Testis (tissue), 5 donors: ENCODE results near the gene SMIM13. TPM values are rescaled to one million over a fixed set of nuclear protein-coding genes. Genes with fewer than 3 reads are reported as not detected.
A peak's percentile ranks its signal among the peaks of the same experiment; 100 is the strongest.

Experiments used
- DNase-seq: peaks from one replicate; pipeline ENCODE4 v3.0.0-alpha.2; 2019
- H3K27ac ChIP-seq, 2 donors: fragments of 200-600 bp; sonication (generic); one replicate each; pipeline ENCODE4 v1.5.1; 2019
- H3K27me3 ChIP-seq: fragments of 200-600 bp; sonication (generic); one replicate; pipeline ENCODE4 v1.5.1; 2019
- H3K36me3 ChIP-seq: fragments of 200-600 bp; sonication (generic); one replicate; pipeline ENCODE4 v1.5.1; 2017; ENCODE audit warnings: low read depth; ENCODE audit errors: missing control alignments
- H3K4me1 ChIP-seq: fragments of 200-600 bp; sonication (generic); one replicate; pipeline ENCODE4 v1.5.1; 2019
- H3K4me3 ChIP-seq, 2 donors: fragments of 200-600 bp; sonication (generic); one replicate each; pipeline ENCODE4 v1.5.1; 2017 to 2019
- H3K9me3 ChIP-seq: fragments of 200-600 bp; sonication (generic); one replicate; pipeline ENCODE4 v1.5.1; 2017
- CTCF ChIP-seq, 3 experiments: fragments of 450-650 bp in 2 of 3; fragments of 200-600 bp in 1 of 3; sonication (generic) in 1 of 3; IDR thresholded peaks; one replicate each; pipeline ENCODE4 v1.5.1; 2016 to 2019; ENCODE audit warnings: antibody characterized with exemption in 3 of 3, mild to moderate bottlenecking in 2 of 3, moderate library complexity in 1 of 3
- POLR2A ChIP-seq: fragments of 450-650 bp; IDR thresholded peaks from one replicate; pipeline ENCODE4 v1.6.1; 2017; ENCODE audit warnings: antibody characterized with exemption, mild to moderate bottlenecking, moderate library complexity
- WGBS, 2 donors: methylation state at CpG; one replicate each; pipeline ENCODE4 v1.1.5; 2018; 5-methylcytosine and 5-hydroxymethylcytosine counted together
- intact Hi-C: fragments of 100-400 bp; cut with DNase I; formaldehyde crosslinking; loops from one replicate; pipeline ENCODE4 v1.15.1; 2023; ENCODE audit warnings: low total_unique reads
- long read RNA-seq, 2 donors: transcript quantifications; one replicate each; lab custom pipeline, GENCODE V29; 2026
- polyA plus RNA-seq: library from polyadenylated mRNA; stranded (reverse); fragments of 350-450 nt; fragmentation: Illumina TruSeq; extraction: RNeasy Lipid Tissue Mini Kit (QIAGEN cat#74804); gene quantifications from one replicate; pipeline ENCODE4 v1.2.3, GENCODE V29; 2014; ENCODE audit warnings: low read depth, low replicate concordance; ENCODE audit not compliant: insufficient read depth
- total RNA-seq, 2 donors: library from RNA; depleted of rRNA; stranded (reverse); fragments of >200 nt; gene quantifications; one replicate each; pipeline ENCODE4 v1.2.3, GENCODE V29; 2016

The SMIM13 gene
- total RNA-seq (10 to 100 TPM in 1 of 2 donors, 1 to 10 TPM in 1; 8.9 to 13.2 TPM), polyA plus RNA-seq (7.2 TPM)
- long read RNA-seq, donor 1, full-length matches to known transcripts = 9 of 9 reads
- long read RNA-seq, donor 1, partial matches to known transcripts = 0 of 9 reads
- long read RNA-seq, donor 1, other reads (novel, unspliced or antisense) = 0 of 9 reads
- long read RNA-seq, donor 2, full-length matches to known transcripts = 7 of 7 reads
- long read RNA-seq, donor 2, partial matches to known transcripts = 0 of 7 reads
- long read RNA-seq, donor 2, other reads (novel, unspliced or antisense) = 0 of 7 reads

GRCh38 chr6:11093626-11094410 lies at the start of gene SMIM13:
Gene SMIM13, plus strand, starts transcription at chr6:11093834. Its CDS starts 480 bp downstream, at chr6:11094314.
- Histone ChIP-seq H3K4me3 (peak within 1 kb of the TSS; percentile 79 to 95), H3K27me3 (no peaks in the 10 kb centered on the region), H3K27ac (peak within 1 kb of the TSS; percentile 94 to 98), H3K36me3 (no peaks in the 10 kb centered on the region), H3K4me1 (peaks cover 9% of the 10 kb centered on the region), H3K9me3 (no peaks in the 10 kb centered on the region)
- WGBS, 2 donors = 0% methylated on average over 10 to 24 of the region's 90 CpGs
- intact Hi-C loops = no loop called here
- TF ChIP-seq CTCF (IDR thresholded peaks at IDR 0.05) = peak; percentile 46 to 74 (median 66)
- TF ChIP-seq POLR2A = no peak
- DNase-seq = peak; percentile 99

- Histone ChIP-seq H3K36me3 (no peaks in the 10 kb centered on the region), H3K9me3 (no peaks in the 10 kb centered on the region), H3K4me1 (peaks cover 3% of the 10 kb centered on the region), H3K27ac (peak within 1 kb of the TSS; percentile 76 to 84), H3K27me3 (no peaks in the 10 kb centered on the region), H3K4me3 (peak within 1 kb of the TSS; percentile 69 to 75)
- intact Hi-C loops = no loop called here
- 6% methylated on average over 6 of the region's 124 CpGs; no CpG with 5 or more reads in 1 of the 2 donors for WGBS, 2 donors
- TF ChIP-seq POLR2A (no peak), CTCF (IDR thresholded peaks at IDR 0.05) (peak; percentile 67 to 98 (median 92))
- peak; percentile 77 for DNase-seq
Measured at GRCh38 chr6:11043961-11044711, 49.5 kb upstream of the SMIM13 start, which contains the start of gene ELOVL2. Gene ELOVL2, minus strand, starts transcription at chr6:11044305. Its CDS starts 75 bp downstream, at chr6:11044230.

- Histone ChIP-seq H3K27ac (peak overlapping the region; percentile 76 to 84), H3K4me3 (peak overlapping the region; percentile 62 to 75), H3K4me1 (peaks cover 3% of the 10 kb centered on the region), H3K9me3 (no peaks in the 10 kb centered on the region), H3K27me3 (no peaks in the 10 kb centered on the region), H3K36me3 (no peaks in the 10 kb centered on the region)
- DNase-seq = peak; percentile 36
- no peak for TF ChIP-seq CTCF (IDR thresholded peaks at IDR 0.05)
- TF ChIP-seq POLR2A = no peak
- 19 to 37% methylated on average over 12 to 23 of the region's 23 CpGs for WGBS, 2 donors
- intact Hi-C loops = no loop called here
Measured at GRCh38 chr6:11044712-11045167, 48.9 kb upstream of the SMIM13 start.

GRCh38 chr6:11050731-11051130 lies 42.9 kb upstream of the SMIM13 start:
- Histone ChIP-seq H3K4me3 (no peak overlapping the region), H3K36me3 (no peaks in the 10 kb centered on the region), H3K27me3 (no peaks in the 10 kb centered on the region), H3K9me3 (no peaks in the 10 kb centered on the region), H3K27ac (no peak overlapping the region), H3K4me1 (no peaks in the 10 kb centered on the region)
- intact Hi-C loops = no loop called here
- 70 to 71% methylated on average over 2 of the region's 2 CpGs for WGBS, 2 donors
- DNase-seq = no peak
- no peak for TF ChIP-seq POLR2A
- TF ChIP-seq CTCF (IDR thresholded peaks at IDR 0.05) = no peak
